Measurements from ENCODE around the gene GPR15. TPM values are rescaled to one million over a fixed set of nuclear protein-coding genes. Genes with fewer than 3 reads are reported as not detected.

Gene GPR15
- 1.4 TPM for total RNA-seq
- long read RNA-seq, partial matches to known transcripts: 0 of 1 reads
- long read RNA-seq, other reads (novel, unspliced or antisense): 0 of 1 reads

GRCh38 chr3:98531622-98532274 lies at the start of gene GPR15:
Gene GPR15, plus strand, starts transcription at chr3:98531978. Its CDS starts 56 bp downstream, at chr3:98532034.
- no peak for TF ChIP-seq CTCF (IDR thresholded peaks at IDR 0.05)
- H3K27ac ChIP-seq: no peak within 1 kb of the TSS
- no peaks in the 10 kb centered on the region for H3K4me1 ChIP-seq
- no peaks in the 10 kb centered on the region for H3K27me3 ChIP-seq (ENCODE audit: low read depth)
- no peaks in the 10 kb centered on the region for H3K9me3 ChIP-seq
- DNase-seq (no peak), ATAC-seq (no peak)
- intact Hi-C loops (cut with DNase I): no loop called here
- no peaks in the 10 kb centered on the region for H3K36me3 ChIP-seq
- H3K4me3 ChIP-seq: no peak within 1 kb of the TSS

- Histone ChIP-seq H3K36me3 (no peaks in the 10 kb centered on the region), H3K27ac (no peak overlapping the region), H3K27me3 (ENCODE audit: low read depth) (no peaks in the 10 kb centered on the region), H3K4me1 (no peaks in the 10 kb centered on the region), H3K4me3 (no peak overlapping the region), H3K9me3 (peaks cover 30% of the 10 kb centered on the region)
- intact Hi-C loops (cut with DNase I): no loop called here
- no peak for TF ChIP-seq CTCF (IDR thresholded peaks at IDR 0.05)
- DNase-seq: no peak
- no peak for ATAC-seq
Measured at GRCh38 chr3:98482717-98483482, 48.9 kb upstream of the GPR15 start.

- DNase-seq: no peak
- no peak overlapping the region for H3K4me3 ChIP-seq
- H3K9me3 ChIP-seq: peaks cover 30% of the 10 kb centered on the region
- intact Hi-C loops (cut with DNase I): no loop called here
- no peaks in the 10 kb centered on the region for H3K4me1 ChIP-seq
- TF ChIP-seq CTCF (IDR thresholded peaks at IDR 0.05): no peak
- no peak for ATAC-seq
- H3K27ac ChIP-seq: no peak overlapping the region
- H3K27me3 ChIP-seq (ENCODE audit: low read depth): no peaks in the 10 kb centered on the region
- no peaks in the 10 kb centered on the region for H3K36me3 ChIP-seq
Measured at GRCh38 chr3:98483626-98484025, 48.2 kb upstream of the GPR15 start.

GRCh38 chr3:98497381-98497780 lies 34.4 kb upstream of the GPR15 start, which contains the start of gene OR5K2:
Gene OR5K2, plus strand, starts transcription at chr3:98497681. Its CDS starts 0 bp downstream, at chr3:98497681.
- Histone ChIP-seq H3K4me1 (no peaks in the 10 kb centered on the region), H3K27ac (no peak within 1 kb of the TSS), H3K27me3 (ENCODE audit: low read depth) (no peaks in the 10 kb centered on the region), H3K36me3 (no peaks in the 10 kb centered on the region), H3K4me3 (no peak within 1 kb of the TSS), H3K9me3 (no peaks in the 10 kb centered on the region)
- no peak for TF ChIP-seq CTCF (IDR thresholded peaks at IDR 0.05)
- intact Hi-C loops (cut with DNase I): no loop called here
- ATAC-seq (no peak), DNase-seq (no peak)

GRCh38 chr3:98500019-98500418 lies 31.8 kb upstream of the GPR15 start:
- Histone ChIP-seq H3K9me3 (no peaks in the 10 kb centered on the region), H3K36me3 (no peaks in the 10 kb centered on the region), H3K4me1 (no peaks in the 10 kb centered on the region), H3K27me3 (ENCODE audit: low read depth) (no peaks in the 10 kb centered on the region), H3K27ac (no peak overlapping the region), H3K4me3 (no peak overlapping the region)
- intact Hi-C loops (cut with DNase I): no loop called here
- no peak for TF ChIP-seq CTCF (IDR thresholded peaks at IDR 0.05)
- no peak for ATAC-seq
- DNase-seq: no peak
